CD14-positive monocyte (primary cell): ENCODE data around the gene CASTOR1. TPM values are rescaled to one million over a fixed set of nuclear protein-coding genes. Genes with fewer than 3 reads are reported as not detected.

Experiments used
- DNase-seq, 3 donors: peaks; one replicate each; pipeline ENCODE4 v3.0.0-alpha.2; 2011 to 2022
- H2AFZ ChIP-seq: 2 replicates; pipeline ENCODE4 v1.6.0; 2012; ENCODE audit warnings: mild to moderate bottlenecking, low read depth, low read length, inconsistent platforms; ENCODE audit not compliant: insufficient read depth, poor library complexity, severe bottlenecking
- H3K27ac ChIP-seq, 2 donors: 1 replicate in 1 of 2; 2 replicates in 1 of 2; pipeline ENCODE4 v1.5.1; 2012 to 2013; ENCODE audit warnings: low read length in 2 of 2, control low read depth in 1 of 2, inconsistent platforms in 1 of 2, low read depth in 1 of 2, mild to moderate bottlenecking in 1 of 2
- H3K27me3 ChIP-seq, 2 donors: one replicate each; pipeline versions ENCODE4 v1.6.0 to v1.6.1; 2011 to 2013; ENCODE audit warnings: low read length in 2 of 2; ENCODE audit not compliant: control insufficient read depth in 2 of 2, insufficient read depth in 2 of 2
- H3K36me3 ChIP-seq, 2 donors: replicated peaks in 1 of 2; 1 replicate in 1 of 2; 2 replicates in 1 of 2; pipeline versions ENCODE4 v1.5.1 to v1.6.1; 2012 to 2013; ENCODE audit warnings: low read length in 2 of 2, control low read depth in 1 of 2, inconsistent platforms in 1 of 2, mild to moderate bottlenecking in 1 of 2; ENCODE audit not compliant: insufficient read depth in 2 of 2, control insufficient read depth in 1 of 2
- H3K4me1 ChIP-seq, 2 donors: 1 replicate in 1 of 2; 2 replicates in 1 of 2; pipeline versions ENCODE4 v1.5.1 to v1.6.1; 2012 to 2013; ENCODE audit warnings: low read length in 2 of 2, control low read depth in 1 of 2, inconsistent platforms in 1 of 2, mild to moderate bottlenecking in 1 of 2, moderate library complexity in 1 of 2; ENCODE audit not compliant: insufficient read depth in 2 of 2, control insufficient read depth in 1 of 2
- H3K4me2 ChIP-seq: replicated peaks from 2 replicates; pipeline ENCODE3; 2012; ENCODE audit warnings: low read length, moderate library complexity, mild to moderate bottlenecking; ENCODE audit not compliant: poor library complexity, severe bottlenecking; ENCODE audit errors: extremely low read depth
- H3K4me3 ChIP-seq, 3 experiments: fragments of 200-600 bp in 1 of 3; sonication (generic) in 1 of 3; replicated peaks in 1 of 3; 1 replicate in 2 of 3; 2 replicates in 1 of 3; pipeline ENCODE4 v1.5.1; 2011 to 2013; ENCODE audit warnings: low read length in 3 of 3, mild to moderate bottlenecking in 3 of 3, control low read depth in 2 of 3, low read depth in 2 of 3, inconsistent platforms in 1 of 3, moderate library complexity in 1 of 3
- H3K79me2 ChIP-seq: 2 replicates; pipeline ENCODE4 v1.6.0; 2012; ENCODE audit warnings: mild to moderate bottlenecking, control low read depth, inconsistent platforms, low read length, moderate library complexity; ENCODE audit not compliant: insufficient read depth
- H3K9ac ChIP-seq: 2 replicates; pipeline ENCODE4 v1.6.0; 2017; ENCODE audit warnings: low read length, mild to moderate bottlenecking; ENCODE audit not compliant: insufficient read depth, poor library complexity, severe bottlenecking
- H3K9me3 ChIP-seq, 2 donors: replicated peaks in 1 of 2; 1 replicate in 1 of 2; 2 replicates in 1 of 2; pipeline versions ENCODE4 v1.5.1 to v1.6.1; 2012 to 2013; ENCODE audit warnings: low read length in 2 of 2, control low read depth in 1 of 2; ENCODE audit not compliant: control insufficient read depth in 1 of 2, insufficient read depth in 1 of 2
- H4K20me1 ChIP-seq: 2 replicates; pipeline ENCODE4 v1.6.0; 2012; ENCODE audit warnings: mild to moderate bottlenecking, low read length, control low read depth, moderate library complexity; ENCODE audit not compliant: insufficient read depth
- H3K27ac Mint-ChIP-seq, 7 donors: one replicate each; pipeline ENCODE4 v1.8.0; 2020; ENCODE audit warnings: mild to moderate bottlenecking in 7 of 7, mixed read lengths in 7 of 7, moderate library complexity in 6 of 7, inconsistent platforms in 2 of 7
- H3K27me3 Mint-ChIP-seq, 3 donors: one replicate each; pipeline ENCODE4 v1.8.0; 2021 to 2022; ENCODE audit warnings: low read depth in 3 of 3, mild to moderate bottlenecking in 3 of 3, mixed read lengths in 3 of 3, moderate library complexity in 3 of 3, inconsistent platforms in 1 of 3
- H3K36me3 Mint-ChIP-seq, 2 donors: one replicate each; pipeline ENCODE4 v1.8.0; 2020; ENCODE audit warnings: mixed read lengths in 2 of 2, inconsistent platforms in 1 of 2, mild to moderate bottlenecking in 1 of 2
- H3K4me1 Mint-ChIP-seq: one replicate; pipeline ENCODE4 v1.8.0; 2020; ENCODE audit warnings: mild to moderate bottlenecking, mixed read lengths
- H3K4me3 Mint-ChIP-seq, 2 donors: one replicate each; pipeline ENCODE4 v1.8.0; 2020; ENCODE audit warnings: mild to moderate bottlenecking in 2 of 2, mixed read lengths in 2 of 2, moderate library complexity in 1 of 2
- H3K9me3 Mint-ChIP-seq, 7 donors: one replicate each; pipeline ENCODE4 v1.8.0; 2020 to 2022; ENCODE audit warnings: mixed read lengths in 7 of 7, mild to moderate bottlenecking in 6 of 7, moderate library complexity in 6 of 7, inconsistent platforms in 2 of 7
- CTCF ChIP-seq: fragments of 200-600 bp; IDR thresholded peaks from one replicate; pipeline ENCODE4 v1.8.0; 2022; ENCODE audit warnings: antibody characterized with exemption, mild to moderate bottlenecking
- WGBS: methylation state at CpG from one replicate; pipeline ENCODE4 v1.1.5; 2013; ENCODE audit warnings: missing lambda C conversion rate; ENCODE audit not compliant: insufficient coverage; 5-methylcytosine and 5-hydroxymethylcytosine counted together
- intact Hi-C, 2 donors: fragments of 100-400 bp; cut with micrococcal nuclease; formaldehyde crosslinking; loops; one replicate each; pipeline versions ENCODE4 v1.15.0 to v1.15.1; 2023
- polyA plus RNA-seq, 3 donors: library from polyadenylated mRNA; depleted of rRNA in 1 of 3; unstranded in 2 of 3; stranded (reverse) in 1 of 3; fragments of 300-500 nt in 2 of 3; fragments of >200 nt in 1 of 3; fragmentation: Illumina TruSeq in 2 of 3; gene quantifications; 1 replicate in 2 of 3; 2 replicates in 1 of 3; pipeline ENCODE4 v1.2.3, GENCODE V29; 2012 to 2021

CASTOR1 gene
- polyA plus RNA-seq, 3 donors: 6.4 to 15.5 (median 6.5) TPM

DNA sequence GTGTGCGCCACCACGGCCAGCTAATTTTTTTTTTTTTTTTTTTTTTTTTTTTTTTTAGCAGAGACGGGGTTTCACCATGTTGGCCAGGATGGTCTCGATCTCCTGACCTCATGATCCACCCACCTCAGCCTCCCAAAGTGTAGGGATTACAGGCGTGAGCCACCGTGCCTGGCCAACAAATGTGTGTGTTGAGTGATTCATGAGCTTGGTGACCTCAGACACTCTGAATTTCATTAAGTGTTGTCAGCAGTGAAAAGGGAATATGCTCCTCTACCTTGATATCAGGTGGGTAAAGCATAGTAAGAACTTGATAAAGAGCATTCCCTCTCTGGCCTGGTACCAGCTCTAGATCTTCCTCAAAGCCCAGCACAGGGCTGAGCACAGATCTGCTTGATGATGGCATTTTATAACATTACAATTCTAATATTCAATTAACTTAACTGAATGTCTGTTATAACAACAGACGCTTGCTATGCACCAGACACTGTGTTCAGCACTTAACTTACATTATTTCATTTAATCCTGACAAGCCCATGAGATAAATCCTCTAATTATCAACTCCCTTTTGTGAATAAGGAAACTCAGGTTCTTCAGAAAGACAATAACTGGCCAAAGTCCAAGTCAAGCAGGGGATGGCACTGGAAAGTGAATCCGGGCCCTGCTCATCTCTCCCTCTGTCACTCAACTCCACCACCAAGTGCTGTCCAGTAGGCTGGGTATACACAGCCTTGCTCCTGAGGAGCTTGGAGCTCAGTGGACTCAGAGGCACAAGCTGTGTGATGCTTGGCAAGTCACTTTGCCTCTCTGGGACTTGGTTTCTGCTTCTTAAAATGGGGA, 24.4 kb upstream of the CASTOR1 start:
- Mint-ChIP-seq H3K4me3 (no peak overlapping the region), H3K4me1 (peaks cover 97% of the 10 kb centered on the region), H3K36me3 (peaks cover 21 to 46% of the 10 kb centered on the region in 2 donors), H3K27ac (peak overlapping the region in 4 of 7 donors; percentile 17 to 72 (median 58)), H3K27me3 (peaks cover 0 to 6% (median 0%) of the 10 kb centered on the region in 3 donors), H3K9me3 (peaks cover 0 to 4% (median 0%) of the 10 kb centered on the region in 7 donors)
- peak overlapping the region in 1 of 2 donors; percentile 27 for H3K27ac ChIP-seq
- no peaks in the 10 kb centered on the region for H4K20me1 ChIP-seq
- H3K4me3 ChIP-seq: no peak overlapping the region
- H3K4me2 ChIP-seq: no peak overlapping the region
- peaks cover 77% of the 10 kb centered on the region for H3K79me2 ChIP-seq
- H3K9ac ChIP-seq: no peak overlapping the region
- WGBS: 95% methylated on average over 2 of the region's 8 CpGs
- H2AFZ ChIP-seq: no peak overlapping the region
- H3K36me3 ChIP-seq: no peaks in the 10 kb centered on the region
- H3K27me3 ChIP-seq: no peaks in the 10 kb centered on the region
- intact Hi-C loops: no loop called here
- TF ChIP-seq CTCF: no peak
- H3K9me3 ChIP-seq: no peaks in the 10 kb centered on the region
- H3K4me1 ChIP-seq: peaks cover 96 to 99% of the 10 kb centered on the region in 2 donors
- no peak for DNase-seq

DNA sequence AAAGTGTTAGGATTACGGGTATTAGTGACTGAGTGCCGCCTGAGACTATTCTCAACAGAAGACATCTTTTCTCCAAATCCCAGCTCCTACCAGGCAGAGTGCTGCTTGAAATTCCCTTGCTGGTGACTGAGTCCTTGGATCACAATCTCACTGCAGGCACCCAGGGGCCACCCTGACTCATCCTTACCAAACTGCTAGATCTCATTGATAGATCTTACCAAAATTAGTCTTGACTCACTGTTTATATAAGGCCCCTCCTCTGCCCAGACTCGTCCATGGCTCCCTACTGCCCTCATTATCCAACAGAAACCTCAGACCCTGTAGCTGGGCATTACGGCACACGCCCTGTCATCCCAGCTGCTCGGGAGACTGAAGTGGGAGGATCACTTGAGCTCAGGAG, 22.7 kb upstream of the CASTOR1 start:
- peak overlapping the region in 6 of 7 donors; percentile 25 to 96 (median 78) for H3K27ac Mint-ChIP-seq
- H3K9me3 Mint-ChIP-seq: peaks cover 0 to 4% (median 0%) of the 10 kb centered on the region in 7 donors
- Histone ChIP-seq H2AFZ (no peak overlapping the region), H3K79me2 (peaks cover 81% of the 10 kb centered on the region), H3K9ac (no peak overlapping the region), H3K4me1 (peaks cover 92 to 99% of the 10 kb centered on the region in 2 donors), H3K9me3 (no peaks in the 10 kb centered on the region), H3K27ac (peak overlapping the region; percentile 72 to 90), H3K27me3 (no peaks in the 10 kb centered on the region), H4K20me1 (no peaks in the 10 kb centered on the region), H3K4me2 (peak overlapping the region; percentile 61), H3K4me3 (peak overlapping the region in 1 of 3 experiments; percentile 59), H3K36me3 (no peaks in the 10 kb centered on the region)
- peak in 1 of 3 donors; percentile 43 for DNase-seq
- no peak for TF ChIP-seq CTCF
- intact Hi-C loops: no loop called here
- H3K4me1 Mint-ChIP-seq: peaks cover 94% of the 10 kb centered on the region
- H3K36me3 Mint-ChIP-seq: peaks cover 27 to 47% of the 10 kb centered on the region in 2 donors
- peaks cover 0 to 6% (median 0%) of the 10 kb centered on the region in 3 donors for H3K27me3 Mint-ChIP-seq
- WGBS: 90% methylated on average over 2 of the region's 6 CpGs
- no peak overlapping the region for H3K4me3 Mint-ChIP-seq
